H1 (cell line): ENCODE data around the gene RAB34. TPM values are rescaled to one million over a fixed set of nuclear protein-coding genes. Genes with fewer than 3 reads are reported as not detected.

Experiments
- ATF2 ChIP-seq: IDR thresholded peaks from 2 replicates; pipeline ENCODE4 v1.6.1; 2012; ENCODE audit warnings: low read length, inconsistent platforms
- BCL11A ChIP-seq, 2 experiments: IDR thresholded peaks; one replicate each; pipeline ENCODE4 v1.6.1; 2011; ENCODE audit warnings: low read depth in 2 of 2, low read length in 2 of 2, mild to moderate bottlenecking in 2 of 2
- CHD2 ChIP-seq: IDR thresholded peaks from 2 replicates; pipeline ENCODE4 v1.6.1; 2012; ENCODE audit warnings: low read length, improper control_type of control experiment
- KDM1A ChIP-seq: fragments of 200-600, 300-600 bp; sonication (generic); IDR thresholded peaks from 2 replicates; pipeline ENCODE4 v1.7.1; 2016; ENCODE audit warnings: mild to moderate bottlenecking, low read length, borderline replicate concordance
- KDM4A ChIP-seq: IDR thresholded peaks from one replicate; pipeline ENCODE4 v1.7.1; 2012; ENCODE audit warnings: low read depth, mild to moderate bottlenecking, moderate library complexity, low read length, inconsistent platforms; ENCODE audit not compliant: severe bottlenecking
- RAD21 ChIP-seq, 2 experiments: IDR thresholded peaks in 1 of 2; conservative IDR thresholded peaks in 1 of 2; 2 replicates each; pipeline ENCODE4 v1.6.1; 2011; ENCODE audit warnings: low read depth in 2 of 2, low read length in 2 of 2, improper control_type of control experiment in 1 of 2, inconsistent platforms in 1 of 2, mild to moderate bottlenecking in 1 of 2, moderate library complexity in 1 of 2
- TAF1 ChIP-seq: IDR thresholded peaks from 2 replicates; pipeline ENCODE4 v1.6.1; 2011; ENCODE audit warnings: mild to moderate bottlenecking, low read depth, low read length
- TBP ChIP-seq: IDR thresholded peaks from 2 replicates; pipeline ENCODE4 v1.6.1; 2011; ENCODE audit warnings: low read depth, low read length, improper control_type of control experiment
- polyA plus RNA-seq, 7 experiments: library from polyadenylated mRNA; depleted of rRNA in 3 of 7; stranded (reverse) in 5 of 7; unstranded in 2 of 7; fragments of >200 nt in 5 of 7; fragments of 200-250 nt in 2 of 7; gene quantifications; 1 replicate in 5 of 7; 2 replicates in 1 of 7; 4 replicates in 1 of 7; pipeline versions ENCODE4 v1.2.1 to v1.2.3, GENCODE V29; 2011 to 2013; ENCODE audit warnings: missing spikeins in 2 of 7, mixed read lengths in 2 of 7
- total RNA-seq: library from RNA; stranded (reverse); fragmentation: NEBNext Ultra II Directional; extraction: Animal tissue kit (Norgen Biotek cat#: 25700); gene quantifications from 2 replicates; pipeline ENCODE4 v1.2.1, GENCODE V29; 2021

RAB34 gene
- total and polyA plus RNA-seq, 2 of the 8 experiments (the other 6 are each of a cell fraction or from before 2014, with no cell fraction given), result 237 to 305 TPM

DNA sequence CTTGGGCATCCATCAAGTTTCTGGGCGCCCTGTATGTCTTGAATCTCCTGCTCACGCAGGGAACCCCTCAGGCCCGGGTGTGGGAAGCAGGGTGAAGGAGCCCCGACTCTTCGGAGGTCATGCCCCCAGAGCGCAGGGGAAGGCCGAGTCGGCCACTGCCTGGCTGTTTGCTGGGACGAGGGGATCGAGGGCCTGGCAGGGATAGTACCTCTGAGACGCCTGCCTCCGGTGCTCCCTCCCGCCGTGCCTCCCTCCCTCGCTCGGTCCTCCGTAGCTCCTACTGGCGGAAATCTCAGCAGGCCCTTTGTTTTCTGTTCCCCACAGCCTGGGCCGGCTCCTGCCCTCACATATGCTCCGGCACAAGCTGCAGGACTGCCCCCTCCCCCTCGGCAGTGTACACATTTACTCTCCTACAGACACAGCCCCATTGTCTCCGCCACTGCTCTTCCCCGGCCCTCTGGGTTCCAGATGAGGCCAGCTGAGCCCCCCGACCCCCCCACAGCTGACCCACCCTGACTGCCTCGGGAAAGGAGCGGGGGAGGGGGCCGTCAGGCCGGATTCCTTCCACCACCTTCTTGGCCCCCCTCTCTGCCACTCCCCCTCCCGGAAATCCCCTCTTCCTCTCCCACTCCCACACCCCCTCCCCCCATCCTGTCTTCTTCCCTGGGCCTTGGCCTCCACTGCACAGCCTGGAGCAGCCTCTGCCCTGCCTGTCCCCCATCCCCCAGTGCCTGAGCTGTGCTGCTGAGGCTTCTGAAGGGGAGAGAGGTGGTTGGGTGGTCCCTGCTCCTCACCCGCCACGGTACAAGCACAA lies 27.5 kb upstream of the RAB34 start (continued):
- TF ChIP-seq KDM4A, result no peak
- no peak for TF ChIP-seq BCL11A (IDR thresholded peaks at IDR 0.05; ENCODE audit: low read depth in 2 of 2, low read length in 2 of 2)
- peak; percentile 46; the same call in 1 of the 2 replicates for TF ChIP-seq TBP
- no peak for TF ChIP-seq ATF2
- TF ChIP-seq TAF1, result peak; percentile 66
- TF ChIP-seq RAD21 (IDR thresholded peaks at IDR 0.05 in 1 of 2, conservative IDR thresholded peaks at IDR 0.05 in 1 of 2; ENCODE audit: low read depth in 2 of 2, low read length in 2 of 2), result no peak
- TF ChIP-seq CHD2, result no peak
- 0 out of 2 replicates have a peak, but pooled peaks have one; percentile 58 for TF ChIP-seq KDM1A
